Measurements from ENCODE around the gene ZNF3.
A peak's percentile ranks its signal among the peaks of the same experiment; 100 is the strongest.

The ZNF3 gene

DNA sequence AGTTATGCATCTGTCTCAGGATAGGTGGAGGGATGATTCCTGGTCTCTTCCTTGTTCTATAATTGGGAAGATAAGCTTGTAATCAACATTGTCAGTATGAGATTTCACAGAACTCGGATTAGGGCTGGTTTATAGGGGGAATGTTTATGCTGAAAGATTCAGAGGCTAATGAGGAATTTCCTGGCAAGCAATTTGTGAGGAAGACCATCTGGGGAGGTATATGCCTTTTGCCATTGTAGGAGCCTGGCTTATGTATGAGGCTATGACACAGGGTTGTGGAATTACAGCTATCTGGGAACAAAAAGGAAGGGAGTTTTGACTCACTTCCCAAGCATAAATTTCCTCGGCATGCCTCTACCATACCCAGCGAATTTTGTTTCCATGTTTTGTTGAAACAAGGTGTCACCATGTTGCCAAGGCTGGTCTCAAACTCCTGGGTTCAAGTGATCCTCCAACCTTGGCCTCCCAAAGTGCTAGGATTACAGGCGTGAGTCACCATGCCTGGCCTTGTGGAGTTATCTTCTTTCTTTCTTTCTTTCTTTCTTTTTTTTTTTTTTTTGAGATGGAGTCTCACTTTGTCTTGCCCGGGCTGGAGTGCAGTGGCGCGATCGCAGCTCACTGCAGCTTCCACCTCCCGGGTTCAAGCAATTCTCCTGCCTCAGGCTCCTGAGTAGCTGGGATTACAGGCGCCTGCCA lies 5.7 kb upstream of the ZNF3 start:
- peak; percentile 98 for DNase-seq

DNA sequence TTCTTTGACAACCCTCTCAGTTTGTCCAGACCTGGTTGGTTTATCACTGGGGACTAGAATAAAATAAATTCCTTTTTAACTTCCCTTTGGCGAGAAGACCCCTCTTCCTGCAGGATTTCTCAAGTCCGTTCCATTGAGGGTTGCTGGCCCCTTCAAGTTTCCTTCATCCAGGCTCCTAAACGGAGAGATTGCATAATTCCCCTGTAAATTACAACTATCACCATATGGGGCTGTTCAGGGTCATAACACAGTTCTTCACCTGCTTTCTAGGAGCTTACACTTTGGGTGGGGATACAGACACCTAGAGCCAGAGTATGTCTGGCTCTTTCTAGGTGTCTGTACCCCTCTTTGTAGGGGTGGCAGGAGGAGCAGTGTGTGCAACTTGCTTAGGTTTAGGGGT lies 4.0 kb upstream of the ZNF3 start:
- DNase-seq: no peak

DNA sequence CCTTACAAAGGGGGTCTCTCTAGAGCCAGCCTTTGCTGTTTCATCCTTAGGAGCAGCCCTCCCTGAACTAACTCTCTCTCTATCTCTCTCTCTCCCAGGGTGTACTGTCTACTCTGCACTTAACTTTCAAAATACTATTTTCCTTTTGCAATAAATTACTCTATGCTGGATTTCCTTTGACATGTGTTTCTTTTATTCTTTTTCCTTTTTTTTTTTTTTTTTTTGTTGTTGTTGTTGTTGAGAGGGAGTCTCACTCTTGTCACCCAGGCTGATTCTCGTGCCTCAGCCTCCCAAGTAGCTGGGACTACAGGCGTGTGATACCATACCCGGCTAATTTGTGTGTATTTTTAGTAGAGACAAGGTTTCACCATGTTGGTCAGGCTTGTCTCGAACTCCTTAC lies 1.5 kb upstream of the ZNF3 start:
- no peak for DNase-seq

DNA sequence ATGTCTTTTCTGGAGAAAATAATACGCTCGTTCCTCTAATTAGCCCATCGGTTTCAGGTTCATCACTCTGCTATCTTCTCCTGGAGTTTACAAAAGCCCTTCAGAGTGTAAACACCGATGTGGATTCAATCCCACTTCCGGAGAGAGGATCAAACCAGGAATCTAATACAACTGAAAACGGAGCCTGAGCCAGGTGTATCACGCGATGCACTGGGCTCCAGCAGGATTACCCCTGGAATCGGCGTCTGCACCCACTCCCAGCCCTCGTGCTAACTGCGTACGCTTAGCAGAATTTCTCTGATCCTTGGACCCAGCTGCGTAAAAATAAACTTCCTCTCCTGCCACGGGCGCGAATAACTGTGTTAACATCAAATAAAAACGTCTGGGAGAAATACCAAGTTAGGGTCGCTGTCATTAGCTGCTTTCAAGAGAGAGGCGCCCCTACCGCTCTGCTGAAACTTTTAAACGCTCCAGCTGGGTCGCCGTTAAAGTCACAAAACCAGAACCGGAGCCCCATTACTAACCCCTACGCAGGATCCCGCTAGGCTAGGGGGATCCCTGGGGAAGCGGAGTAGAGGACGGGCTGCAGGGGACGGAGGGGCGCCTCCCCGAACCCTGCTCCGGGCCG lies 502 bp downstream of the ZNF3 start:
- no peak for DNase-seq

DNA sequence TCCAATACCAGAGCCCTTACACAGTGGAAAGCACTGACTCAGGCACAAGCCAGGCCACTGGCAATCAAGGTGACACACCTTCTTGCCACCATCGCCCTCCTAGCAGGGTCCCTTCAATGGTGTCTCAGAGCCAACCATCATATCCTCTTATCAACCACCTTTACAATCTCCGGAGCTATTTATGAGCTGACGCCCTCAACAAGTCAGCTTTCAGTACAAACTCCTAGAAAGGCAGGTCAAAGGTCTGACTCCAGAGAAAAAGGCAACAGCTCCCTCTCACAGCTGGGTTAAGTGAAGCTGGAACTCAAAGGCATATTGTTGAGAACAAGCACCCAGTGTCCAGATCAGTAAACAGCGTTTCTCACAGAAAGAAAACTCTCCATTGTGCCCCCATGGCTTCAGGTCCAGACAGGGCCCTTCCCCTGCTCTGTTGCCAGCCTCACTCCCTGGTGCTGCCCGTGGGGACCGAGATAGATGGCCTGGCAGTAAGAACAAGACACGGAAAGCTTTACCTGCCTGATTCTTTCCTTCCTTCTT lies 2.4 kb downstream of the ZNF3 start:
- DNase-seq: no peak

DNA sequence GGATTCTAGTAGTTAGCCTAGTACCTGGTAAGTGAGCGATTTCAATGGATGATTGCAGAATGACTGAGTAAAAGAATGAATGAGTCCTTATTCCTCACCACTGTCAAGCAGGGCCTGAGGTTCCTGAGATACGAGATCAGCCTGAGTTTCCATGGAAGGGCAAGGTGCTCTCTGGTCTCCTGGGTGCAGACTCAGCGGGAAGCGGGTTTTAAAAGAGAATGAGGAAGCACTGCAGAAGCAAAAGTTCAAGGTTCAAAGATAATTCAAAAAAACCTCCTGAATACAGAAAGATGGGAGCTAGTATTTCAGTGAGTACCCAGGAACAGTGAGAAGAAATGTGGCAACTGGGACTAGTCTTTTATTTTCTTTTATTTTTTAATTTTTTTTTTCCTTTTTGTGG lies 4.3 kb downstream of the ZNF3 start:
- DNase-seq: no peak

DNA sequence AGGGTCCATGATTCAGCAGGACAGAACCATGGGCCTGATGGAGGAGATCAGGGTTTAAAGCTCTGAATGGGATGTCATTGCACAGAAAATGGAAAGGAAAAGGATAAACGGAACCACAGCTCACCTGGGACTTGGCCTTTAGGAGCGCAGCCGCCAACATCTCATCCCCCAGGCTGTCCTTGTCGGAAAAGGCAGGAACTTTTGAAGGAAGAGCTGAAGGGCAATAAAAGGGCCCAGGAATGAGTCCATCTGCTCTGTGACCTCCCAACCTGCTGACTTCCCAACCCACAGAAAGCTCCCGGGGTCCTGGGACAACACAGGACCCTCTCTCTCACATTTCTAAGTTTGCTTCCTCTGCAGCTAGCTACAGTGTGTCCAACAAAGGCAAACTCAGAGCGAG lies 6.1 kb downstream of the ZNF3 start:
- no peak for DNase-seq

DNA sequence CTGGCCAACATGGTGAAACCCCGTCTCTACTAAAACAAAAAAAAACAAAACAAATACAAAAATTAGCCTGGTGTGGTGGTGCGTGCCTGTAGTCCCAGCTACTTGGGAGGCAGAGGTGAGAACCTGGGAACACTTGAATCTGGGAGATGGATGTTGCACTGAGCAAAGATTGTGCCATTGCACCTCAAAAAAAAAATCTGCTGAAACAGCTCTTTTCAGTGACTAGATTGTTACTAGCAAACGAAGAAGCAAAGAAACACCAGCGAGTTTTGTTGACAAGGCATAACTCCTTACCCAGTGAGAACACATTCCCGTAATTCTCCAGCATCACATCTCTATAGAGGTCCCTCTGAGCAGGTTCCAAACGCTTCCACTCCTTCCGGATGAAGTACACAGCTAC lies 6.7 kb downstream of the ZNF3 start:
- no peak for DNase-seq

DNA sequence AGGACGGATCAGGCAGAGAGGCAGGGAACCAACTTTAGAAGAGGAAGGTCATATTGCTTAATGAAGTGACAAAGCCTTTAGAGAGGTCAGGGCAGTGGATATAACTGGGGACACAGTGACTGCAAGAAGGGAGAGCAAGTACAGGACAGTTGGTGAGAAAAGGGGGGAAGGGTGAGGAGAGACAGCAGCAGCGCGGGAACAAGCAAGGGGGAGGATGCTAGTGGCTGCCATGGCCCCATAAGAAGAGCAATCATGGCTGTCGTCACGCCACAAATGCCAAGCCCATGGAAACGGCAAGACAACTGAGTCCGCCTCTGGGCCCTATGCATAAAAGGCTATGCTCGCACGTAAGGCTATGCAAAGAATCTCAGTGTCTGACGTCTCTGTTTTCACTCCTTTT lies 9.1 kb downstream of the ZNF3 start:
- DNase-seq: no peak

DNA sequence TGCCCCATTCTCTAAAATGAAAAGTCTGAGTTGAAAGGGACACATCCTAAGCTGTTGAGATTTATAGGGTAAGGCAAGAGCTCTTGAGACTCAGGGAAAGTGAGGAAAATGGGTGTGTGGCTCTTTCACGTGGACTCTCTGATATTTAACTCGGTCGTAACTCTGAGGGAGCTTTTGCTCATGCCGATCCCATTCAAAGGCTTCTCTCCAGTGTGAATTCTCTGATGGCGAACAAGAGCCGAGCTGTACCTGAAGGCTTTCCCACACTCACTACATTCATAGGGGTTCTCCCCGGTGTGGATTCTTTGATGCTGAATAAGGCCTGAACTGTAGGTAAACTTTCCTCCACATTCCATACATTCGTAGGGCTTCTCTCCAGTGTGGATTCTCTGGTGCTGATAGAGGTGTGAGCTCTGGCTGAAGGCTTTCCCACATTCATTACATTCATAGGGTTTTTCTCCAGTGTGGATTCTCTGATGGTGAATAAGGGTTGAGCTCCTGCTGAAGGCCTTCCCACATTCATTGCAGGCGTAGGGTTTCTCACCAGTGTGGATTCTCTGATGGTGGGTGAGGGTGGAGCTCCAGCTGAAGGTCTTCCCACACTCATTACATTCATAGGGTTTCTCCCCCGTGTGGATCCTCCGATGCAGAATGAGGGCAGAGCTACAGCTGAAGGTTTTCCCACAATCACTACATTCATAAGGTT lies 10.4 kb downstream of the ZNF3 start:
- no peak for DNase-seq

DNA sequence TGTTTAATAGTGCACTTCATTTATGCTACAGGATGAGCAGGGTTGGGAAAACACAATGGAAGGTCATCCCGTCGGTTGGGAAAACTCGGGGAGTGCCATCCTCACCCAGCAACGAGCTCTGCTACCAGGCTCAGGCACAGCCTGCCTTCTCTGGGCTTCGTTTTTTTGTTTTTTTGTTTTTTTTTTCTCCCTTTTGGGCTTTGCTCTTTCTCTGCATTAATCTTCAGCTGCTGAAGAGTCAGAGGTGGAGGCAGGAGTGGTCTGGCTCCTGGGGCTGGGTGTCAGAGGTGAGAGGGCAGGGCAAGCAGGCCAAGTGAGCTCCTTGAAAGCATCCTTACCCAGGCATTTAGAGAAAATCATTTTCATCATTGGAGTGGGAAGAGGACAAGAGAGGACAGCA lies 11.5 kb downstream of the ZNF3 start:
- no peak for DNase-seq

DNA sequence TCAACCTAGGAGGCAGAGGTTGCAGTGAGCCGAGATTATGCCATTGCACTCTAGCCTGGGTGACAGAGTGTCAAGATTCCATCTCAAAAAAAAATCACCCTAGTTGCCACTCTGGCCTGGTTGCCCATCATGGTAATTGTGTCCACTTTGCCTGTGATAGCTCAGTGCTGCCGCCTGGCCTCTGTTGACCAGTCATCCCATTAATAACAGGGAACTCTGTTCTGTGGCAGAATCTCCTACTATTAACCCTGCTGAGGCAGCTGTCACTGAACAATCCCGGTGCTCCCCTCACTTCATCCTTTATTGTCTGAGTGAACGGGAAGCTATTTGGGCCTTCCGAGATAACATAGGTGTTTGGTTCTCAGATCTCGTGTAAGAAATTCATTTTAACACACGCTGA lies 14.6 kb downstream of the ZNF3 start:
- no peak for DNase-seq

DNA sequence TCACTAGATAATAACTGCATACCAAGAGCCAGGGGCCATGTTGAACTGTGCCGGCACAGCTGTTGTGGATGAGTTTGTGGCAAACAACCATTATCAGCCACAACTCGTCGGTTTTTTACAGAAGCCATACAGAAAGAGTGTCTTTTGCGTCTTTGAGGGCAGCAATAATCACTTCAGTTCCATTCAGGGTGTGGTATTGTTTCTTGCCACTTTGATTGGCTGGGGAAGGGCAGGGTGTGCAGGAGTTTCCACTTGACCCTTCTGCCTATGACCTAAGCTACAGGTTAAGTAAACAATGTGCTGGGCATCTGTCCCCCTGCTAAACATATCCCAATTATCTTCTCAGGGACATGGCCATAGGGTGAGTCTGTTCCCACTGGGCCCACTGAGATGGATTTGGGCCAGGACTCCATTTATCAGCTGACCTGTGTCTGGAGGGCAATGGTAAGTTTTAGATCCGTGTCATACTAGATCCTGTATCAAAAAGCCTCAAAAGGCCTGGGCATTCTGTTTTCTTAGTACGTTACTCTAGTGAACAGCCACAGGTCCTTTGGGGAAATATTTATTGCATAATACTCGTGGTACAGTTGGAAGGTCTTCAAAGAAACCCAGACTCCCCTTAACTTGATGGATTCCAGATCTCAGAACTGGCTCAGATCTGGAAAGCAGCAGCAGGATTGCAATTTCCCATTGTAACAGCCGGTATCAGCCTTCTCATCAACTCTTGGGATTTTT lies 15.9 kb downstream of the ZNF3 start:
- DNase-seq: no peak

DNA sequence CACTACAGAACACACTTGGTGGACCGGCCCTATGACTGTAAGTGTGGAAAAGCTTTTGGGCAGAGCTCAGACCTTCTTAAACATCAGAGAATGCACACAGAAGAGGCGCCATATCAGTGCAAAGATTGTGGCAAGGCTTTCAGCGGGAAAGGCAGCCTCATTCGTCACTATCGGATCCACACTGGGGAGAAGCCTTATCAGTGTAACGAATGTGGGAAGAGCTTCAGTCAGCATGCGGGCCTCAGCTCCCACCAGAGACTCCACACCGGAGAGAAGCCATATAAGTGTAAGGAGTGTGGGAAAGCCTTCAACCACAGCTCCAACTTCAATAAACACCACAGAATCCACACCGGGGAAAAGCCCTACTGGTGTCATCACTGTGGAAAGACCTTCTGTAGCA lies 17.4 kb downstream of the ZNF3 start:
- DNase-seq: no peak

DNA sequence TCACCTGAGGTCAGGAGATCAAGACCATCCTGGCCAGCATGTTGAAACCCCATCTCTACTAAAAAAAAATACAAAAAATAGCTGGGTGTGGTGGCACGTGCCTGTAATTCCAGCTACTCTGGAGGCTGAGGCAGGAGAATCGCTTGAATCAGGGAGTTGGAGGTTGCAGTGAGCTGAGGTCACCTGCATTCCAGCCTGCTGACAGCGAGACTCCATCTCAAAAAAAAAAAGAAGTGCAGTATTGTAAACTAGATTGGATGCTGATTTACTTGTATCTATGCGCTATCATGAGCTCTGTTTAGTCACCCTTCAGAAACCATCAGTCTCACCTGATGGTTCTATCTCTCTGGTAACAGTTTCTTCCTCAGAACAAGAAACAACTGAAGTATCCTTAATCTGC lies 18.1 kb downstream of the ZNF3 start:
- no peak for DNase-seq

DNA sequence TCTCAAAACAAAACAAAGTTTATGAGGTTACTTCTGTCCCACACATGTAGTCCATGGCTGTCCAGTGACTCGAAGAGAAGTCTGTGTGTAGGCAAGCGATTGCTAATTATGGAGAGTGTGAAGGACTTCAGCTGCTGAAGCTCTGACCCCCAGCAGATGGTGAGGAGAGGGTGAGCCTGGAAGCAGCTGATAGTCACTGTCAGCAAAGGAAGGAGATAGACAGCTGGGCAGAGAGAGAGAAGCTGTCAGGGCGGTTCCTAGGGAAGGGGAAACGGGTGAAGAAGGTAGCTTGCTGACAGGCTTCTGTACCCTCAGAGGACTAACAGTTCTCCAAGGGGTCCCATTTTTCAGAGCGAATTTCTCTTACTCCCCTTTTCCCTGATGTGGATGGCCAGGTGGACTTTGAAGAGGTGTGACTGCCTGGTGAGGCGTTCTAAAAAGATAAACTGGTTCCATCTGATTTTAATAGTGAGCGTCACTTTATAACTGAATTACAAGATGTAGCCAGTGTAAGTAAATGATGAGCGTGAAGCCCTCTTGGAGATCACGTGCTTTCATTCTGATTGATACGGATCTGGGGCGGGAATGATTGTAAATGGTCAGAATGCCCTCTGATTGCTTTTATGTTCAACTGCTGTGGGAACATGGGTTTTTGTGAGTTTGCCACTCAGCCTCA lies 19.9 kb downstream of the ZNF3 start:
- DNase-seq: no peak

DNA sequence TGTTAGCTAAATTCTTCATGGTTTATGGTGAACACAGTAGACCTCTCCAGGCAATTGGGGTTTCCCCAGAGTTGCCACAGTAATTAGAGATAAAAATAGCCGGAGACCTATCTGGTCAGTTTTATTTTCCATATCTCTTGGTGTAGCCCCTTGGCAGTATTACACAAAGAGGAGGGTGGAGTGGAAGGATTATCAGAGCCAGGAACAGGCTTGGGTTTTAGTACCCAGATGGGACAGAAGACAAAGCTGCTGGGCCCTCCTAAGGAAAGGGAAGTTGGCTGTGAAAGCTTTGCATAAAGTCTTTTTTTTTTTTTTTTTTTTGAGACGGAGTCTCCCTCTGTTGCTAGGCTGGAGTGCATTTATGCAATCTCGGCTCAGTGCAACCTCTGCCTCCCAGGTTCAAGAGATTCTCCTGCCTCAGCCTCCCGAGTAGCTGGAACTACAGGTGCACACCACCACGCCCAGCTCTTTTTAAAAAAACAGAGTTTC lies 22.2 kb downstream of the ZNF3 start:
- no peak for DNase-seq

DNA sequence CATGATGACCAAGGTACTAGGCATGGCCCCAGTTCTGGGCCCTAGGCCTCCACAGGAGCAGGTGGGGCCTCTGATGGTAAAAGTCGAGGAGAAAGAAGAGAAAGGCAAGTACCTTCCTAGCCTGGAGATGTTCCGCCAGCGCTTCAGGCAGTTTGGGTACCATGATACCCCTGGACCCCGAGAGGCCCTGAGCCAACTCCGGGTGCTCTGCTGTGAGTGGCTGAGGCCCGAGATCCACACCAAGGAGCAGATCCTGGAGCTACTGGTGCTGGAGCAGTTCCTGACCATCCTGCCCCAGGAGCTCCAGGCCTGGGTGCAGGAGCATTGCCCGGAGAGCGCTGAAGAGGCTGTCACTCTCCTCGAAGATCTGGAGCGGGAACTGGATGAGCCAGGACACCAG lies 24.5 kb downstream of the ZNF3 start:
- no peak for DNase-seq

DNA sequence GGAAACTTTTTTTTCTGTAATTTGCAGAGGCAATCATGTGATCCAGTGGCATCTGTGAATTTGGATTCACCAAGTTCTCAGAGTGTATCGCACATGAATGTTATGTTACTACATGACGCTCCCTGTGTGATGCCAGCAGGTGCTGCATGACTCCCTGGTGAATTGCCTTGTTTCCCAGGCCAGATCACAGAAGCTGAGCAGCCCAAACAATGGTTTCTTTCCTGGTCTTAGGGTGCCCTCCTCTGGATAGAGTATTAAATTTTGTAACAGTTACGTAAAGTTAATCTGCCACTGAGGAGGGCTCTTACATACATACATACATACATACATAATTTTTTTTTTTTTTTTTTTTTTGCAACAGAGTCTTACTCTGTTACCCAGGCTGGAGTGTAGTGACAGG lies 28.3 kb downstream of the ZNF3 start:
- DNase-seq: peak; percentile 51

DNA sequence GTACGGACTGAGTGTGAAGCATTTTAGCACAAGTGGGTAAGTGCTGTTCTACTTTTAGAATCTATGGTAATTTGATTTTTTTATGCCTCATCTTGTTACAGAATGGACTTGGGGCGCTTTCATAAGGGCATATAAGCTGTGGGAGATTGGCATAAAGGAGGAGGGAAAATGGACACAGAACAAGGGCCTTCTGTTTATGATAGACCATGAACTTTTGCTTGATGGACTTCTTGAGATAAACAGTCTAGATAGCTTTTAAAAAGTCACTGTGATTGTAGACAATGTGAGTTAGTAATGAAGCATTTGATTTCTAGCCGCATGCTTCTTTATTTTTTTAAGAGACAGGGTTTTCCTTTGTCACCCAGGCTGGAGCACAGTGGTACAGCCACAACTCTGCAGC lies 29.9 kb downstream of the ZNF3 start:
- no peak for DNase-seq

DNA sequence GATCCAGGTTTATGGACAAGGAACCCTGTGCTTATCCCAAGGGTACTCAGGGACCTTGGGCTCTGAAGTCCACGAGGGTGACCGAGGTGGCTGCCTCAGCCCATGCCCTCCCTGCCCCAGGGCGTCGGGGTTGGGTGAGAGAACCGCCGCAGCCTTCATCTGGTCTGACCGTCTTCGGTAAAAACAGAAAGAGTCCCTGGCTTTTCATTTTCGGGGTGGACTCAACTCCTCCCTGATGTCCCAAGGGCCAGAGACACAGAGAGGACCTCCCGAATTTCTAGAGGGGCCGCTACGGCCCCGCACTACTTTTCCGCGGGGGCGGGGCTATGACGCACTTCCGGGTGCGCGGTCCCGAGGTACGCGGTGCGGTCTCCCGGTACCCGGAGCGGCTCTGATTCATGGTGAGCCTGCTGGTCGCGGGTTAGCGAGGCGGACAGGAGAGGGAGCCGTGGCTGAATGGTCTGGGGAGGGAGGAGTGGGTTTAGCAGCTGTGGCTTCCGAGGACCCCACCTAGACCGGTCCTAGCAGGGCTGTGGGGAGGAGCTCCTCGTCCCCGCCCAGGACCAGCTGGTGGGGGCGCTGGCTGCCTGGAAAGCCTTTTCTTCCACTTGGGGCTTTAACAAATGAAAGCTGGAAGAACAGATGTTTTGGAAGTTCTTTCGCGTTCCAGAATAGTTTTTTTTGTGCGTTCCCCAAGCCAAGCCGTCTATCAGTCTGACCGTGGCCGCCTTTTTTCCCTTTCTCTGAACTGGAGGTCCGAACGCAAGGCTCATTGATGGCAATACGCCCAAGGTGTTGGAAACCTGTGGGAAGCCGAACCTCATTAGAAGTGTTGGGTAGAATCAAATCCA lies 31.9 kb downstream of the ZNF3 start, which contains the start of gene ZSCAN21:
TSS of gene ZSCAN21 (plus strand) at position 334 of the 851 bp plus-strand sequence. CDS start 7,233 bp downstream, outside the sequence.
- peak; percentile 79 for DNase-seq

DNA sequence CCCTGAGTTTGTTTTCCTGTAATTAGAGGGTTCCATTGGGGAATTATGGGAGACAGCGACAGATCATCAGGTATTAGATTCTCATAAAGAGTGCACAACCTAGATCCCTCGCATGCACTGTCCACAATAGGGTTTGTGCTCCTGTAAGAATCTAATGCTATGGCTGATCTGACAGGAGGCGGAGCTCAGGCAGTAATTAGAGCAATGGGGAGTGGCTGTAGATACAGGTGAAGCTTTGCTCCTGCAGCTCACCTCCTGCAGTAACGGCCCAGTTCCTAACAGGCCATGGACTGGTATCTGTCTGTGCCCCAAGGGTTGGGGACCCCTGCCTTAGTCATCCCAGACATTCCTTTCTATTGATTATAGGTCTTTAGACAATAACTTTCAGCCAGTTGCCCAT lies 32.8 kb downstream of the ZNF3 start:
- DNase-seq: no peak

Measured in EL (cell line).